GM12878 (cell line): ENCODE data around the gene CWC27. TPM values are rescaled to one million over a fixed set of nuclear protein-coding genes. Genes with fewer than 3 reads are reported as not detected.

Experiments used
- EP300 ChIP-seq, 2 experiments: fragments of 150-350 bp in 1 of 2; IDR thresholded peaks; 2 replicates each; pipeline ENCODE4 v1.6.1; 2011 to 2012; ENCODE audit warnings: low read depth in 2 of 2, low read length in 2 of 2, borderline replicate concordance in 1 of 2, improper control_type of control experiment in 1 of 2, inconsistent platforms in 1 of 2; ENCODE audit not compliant: control insufficient read depth in 1 of 2
- ESRRA ChIP-seq: IDR thresholded peaks from 2 replicates; pipeline ENCODE4 v1.6.1; 2012; ENCODE audit warnings: mild to moderate bottlenecking, low read length, improper control_type of control experiment
- HDAC6 ChIP-seq: fragments of 200-600 bp; sonication (generic); IDR thresholded peaks from one replicate; pipeline ENCODE4 v1.8.0; 2017; ENCODE audit warnings: antibody characterized with exemption; ENCODE audit not compliant: unreplicated experiment
- IKZF1 ChIP-seq: fragments of 450-650 bp; conservative IDR thresholded peaks from 2 replicates; pipeline ENCODE4 v1.6.1; 2017; ENCODE audit warnings: antibody characterized with exemption, mild to moderate bottlenecking
- KAT2A ChIP-seq: conservative IDR thresholded peaks from 2 replicates; pipeline ENCODE4 v1.6.1; 2011; ENCODE audit warnings: low read depth, low read length; ENCODE audit not compliant: control insufficient read depth
- MEF2B ChIP-seq: fragments of 450-650 bp; IDR thresholded peaks from 2 replicates; pipeline ENCODE4 v1.6.1; 2018; ENCODE audit warnings: mild to moderate bottlenecking, moderate library complexity; ENCODE audit not compliant: partially characterized antibody, poor library complexity, severe bottlenecking
- MTA3 ChIP-seq: IDR thresholded peaks from 2 replicates; pipeline ENCODE4 v1.6.1; 2012; ENCODE audit warnings: low read length, inconsistent platforms, borderline replicate concordance
- MYB ChIP-seq: fragments of 150-350 bp; IDR thresholded peaks from 2 replicates; pipeline ENCODE4 v1.6.1; 2014; ENCODE audit warnings: mild to moderate bottlenecking, low read depth, low read length, borderline replicate concordance
- MYC ChIP-seq: IDR thresholded peaks from 2 replicates; pipeline ENCODE4 v1.6.1; 2011; ENCODE audit warnings: mild to moderate bottlenecking, low read length, moderate library complexity, inconsistent platforms; ENCODE audit not compliant: insufficient read depth, insufficient replicate concordance, insufficient read length, severe bottlenecking
- NBN ChIP-seq: fragments of 450-650 bp; IDR thresholded peaks from 2 replicates; pipeline ENCODE4 v1.6.1; 2016
- PBX3 ChIP-seq: IDR thresholded peaks from 2 replicates; pipeline ENCODE4 v1.6.1; 2011; ENCODE audit warnings: mild to moderate bottlenecking, low read depth, low read length, moderate library complexity; ENCODE audit not compliant: insufficient replicate concordance
- RAD21 ChIP-seq: IDR thresholded peaks from 2 replicates; pipeline ENCODE4 v1.6.1; 2011; ENCODE audit warnings: mild to moderate bottlenecking, low read depth, low read length, moderate library complexity; ENCODE audit not compliant: insufficient read depth
- SP1 ChIP-seq: IDR thresholded peaks from one replicate; pipeline ENCODE4 v1.6.1; 2011; ENCODE audit warnings: low read depth, low read length
- SRF ChIP-seq, 2 experiments: IDR thresholded peaks; 2 replicates each; pipeline ENCODE4 v1.6.1; 2011; ENCODE audit warnings: low read depth in 2 of 2, low read length in 2 of 2, mild to moderate bottlenecking in 1 of 2, moderate library complexity in 1 of 2
- STAT3 ChIP-seq: IDR thresholded peaks from 2 replicates; pipeline ENCODE4 v1.6.1; 2011; ENCODE audit warnings: low read depth, low read length, improper control_type of control experiment
- TARDBP ChIP-seq: IDR thresholded peaks from 2 replicates; pipeline ENCODE4 v1.6.1; 2016; ENCODE audit warnings: borderline replicate concordance
- TBL1XR1 ChIP-seq: IDR thresholded peaks from 2 replicates; pipeline ENCODE4 v1.6.1; 2012; ENCODE audit warnings: low read depth, low read length, improper control_type of control experiment
- ZNF24 ChIP-seq: fragments of 450-650 bp; IDR thresholded peaks from 2 replicates; pipeline ENCODE4 v1.6.1; 2017; ENCODE audit warnings: antibody characterized with exemption, mild to moderate bottlenecking
- polyA plus RNA-seq, 11 experiments: library from polyadenylated mRNA; depleted of rRNA in 4 of 11; unstranded in 6 of 11; stranded (reverse) in 5 of 11; fragments of >200 nt; fragmentation: Nextera tagmentation in 4 of 11; fragmentation: Illumina TruSeq in 1 of 11; extraction: Ambion mirVana in 4 of 11; extraction: Trizol in 1 of 11; gene quantifications; 1 replicate in 1 of 11; 2 replicates in 10 of 11; pipeline versions ENCODE4 v1.2.1 to v1.2.3, GENCODE V29; 2011 to 2016; ENCODE audit warnings: inconsistent platforms in 2 of 11, missing spikeins in 2 of 11, low read depth in 1 of 11
- total RNA-seq, 4 experiments: library from RNA; depleted of rRNA in 3 of 4; stranded (reverse); fragments of >200 nt in 3 of 4; fragmentation: Illumina TruSeq in 1 of 4; extraction: Trizol in 1 of 4; gene quantifications; 2 replicates each; pipeline versions ENCODE4 v1.2.1 to v1.2.3, GENCODE V29; 2013 to 2021
- TF ChIP-seq, protein P1 (sequence below): fragments of 450-650 bp; IDR thresholded peaks from 2 replicates; pipeline ENCODE4 v1.6.1; 2017; ENCODE audit warnings: mild to moderate bottlenecking, moderate library complexity
- TF ChIP-seq, protein P2 (sequence below): fragments of 150-350 bp; IDR thresholded peaks from 2 replicates; pipeline ENCODE4 v1.6.1; 2016; ENCODE audit warnings: low read depth, low read length

The CWC27 gene
- total and polyA plus RNA-seq, 10 of the 15 experiments (the other 5 are each of a cell fraction or from before 2014, with no cell fraction given): 21.7 to 61.9 (median 47.0) TPM

GRCh38 chr5:64814073-64814472 is 45.3 kb downstream of the CWC27 start (continued):
- TF ChIP-seq PBX3 (no peak), STAT3 (no peak), IKZF1 (no peak), SP1 (no peak), TARDBP (no peak), ZNF24 (no peak), KAT2A (no peak), EP300 (IDR thresholded peaks at IDR 0.05; ENCODE audit: borderline replicate concordance in 1 of 2, control insufficient read depth in 1 of 2, low read depth in 2 of 2, low read length in 2 of 2) (peak in 1 of 2 experiments; percentile 52; a peak in 1 of 4 replicates), RAD21 (0 out of 2 replicates have a peak, but pooled peaks have one; percentile 0), MTA3 (peak; percentile 80; the same call in 1 of the 2 replicates), MYB (no peak), NBN (no peak), TBL1XR1 (no peak), SRF (IDR thresholded peaks at IDR 0.05; ENCODE audit: low read depth in 2 of 2, low read length in 2 of 2) (no peak; a peak in 1 of 4 replicates), ESRRA (no peak), HDAC6 (no peak), MEF2B (no peak), MYC (no peak)
- TF ChIP-seq, protein P1, sequence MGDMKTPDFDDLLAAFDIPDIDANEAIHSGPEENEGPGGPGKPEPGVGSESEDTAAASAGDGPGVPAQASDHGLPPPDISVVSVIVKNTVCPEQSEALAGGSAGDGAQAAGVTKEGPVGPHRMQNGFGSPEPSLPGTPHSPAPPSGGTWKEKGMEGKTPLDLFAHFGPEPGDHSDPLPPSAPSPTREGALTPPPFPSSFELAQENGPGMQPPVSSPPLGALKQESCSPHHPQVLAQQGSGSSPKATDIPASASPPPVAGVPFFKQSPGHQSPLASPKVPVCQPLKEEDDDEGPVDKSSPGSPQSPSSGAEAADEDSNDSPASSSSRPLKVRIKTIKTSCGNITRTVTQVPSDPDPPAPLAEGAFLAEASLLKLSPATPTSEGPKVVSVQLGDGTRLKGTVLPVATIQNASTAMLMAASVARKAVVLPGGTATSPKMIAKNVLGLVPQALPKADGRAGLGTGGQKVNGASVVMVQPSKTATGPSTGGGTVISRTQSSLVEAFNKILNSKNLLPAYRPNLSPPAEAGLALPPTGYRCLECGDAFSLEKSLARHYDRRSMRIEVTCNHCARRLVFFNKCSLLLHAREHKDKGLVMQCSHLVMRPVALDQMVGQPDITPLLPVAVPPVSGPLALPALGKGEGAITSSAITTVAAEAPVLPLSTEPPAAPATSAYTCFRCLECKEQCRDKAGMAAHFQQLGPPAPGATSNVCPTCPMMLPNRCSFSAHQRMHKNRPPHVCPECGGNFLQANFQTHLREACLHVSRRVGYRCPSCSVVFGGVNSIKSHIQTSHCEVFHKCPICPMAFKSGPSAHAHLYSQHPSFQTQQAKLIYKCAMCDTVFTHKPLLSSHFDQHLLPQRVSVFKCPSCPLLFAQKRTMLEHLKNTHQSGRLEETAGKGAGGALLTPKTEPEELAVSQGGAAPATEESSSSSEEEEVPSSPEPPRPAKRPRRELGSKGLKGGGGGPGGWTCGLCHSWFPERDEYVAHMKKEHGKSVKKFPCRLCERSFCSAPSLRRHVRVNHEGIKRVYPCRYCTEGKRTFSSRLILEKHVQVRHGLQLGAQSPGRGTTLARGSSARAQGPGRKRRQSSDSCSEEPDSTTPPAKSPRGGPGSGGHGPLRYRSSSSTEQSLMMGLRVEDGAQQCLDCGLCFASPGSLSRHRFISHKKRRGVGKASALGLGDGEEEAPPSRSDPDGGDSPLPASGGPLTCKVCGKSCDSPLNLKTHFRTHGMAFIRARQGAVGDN: no peak
- TF ChIP-seq, protein P2, sequence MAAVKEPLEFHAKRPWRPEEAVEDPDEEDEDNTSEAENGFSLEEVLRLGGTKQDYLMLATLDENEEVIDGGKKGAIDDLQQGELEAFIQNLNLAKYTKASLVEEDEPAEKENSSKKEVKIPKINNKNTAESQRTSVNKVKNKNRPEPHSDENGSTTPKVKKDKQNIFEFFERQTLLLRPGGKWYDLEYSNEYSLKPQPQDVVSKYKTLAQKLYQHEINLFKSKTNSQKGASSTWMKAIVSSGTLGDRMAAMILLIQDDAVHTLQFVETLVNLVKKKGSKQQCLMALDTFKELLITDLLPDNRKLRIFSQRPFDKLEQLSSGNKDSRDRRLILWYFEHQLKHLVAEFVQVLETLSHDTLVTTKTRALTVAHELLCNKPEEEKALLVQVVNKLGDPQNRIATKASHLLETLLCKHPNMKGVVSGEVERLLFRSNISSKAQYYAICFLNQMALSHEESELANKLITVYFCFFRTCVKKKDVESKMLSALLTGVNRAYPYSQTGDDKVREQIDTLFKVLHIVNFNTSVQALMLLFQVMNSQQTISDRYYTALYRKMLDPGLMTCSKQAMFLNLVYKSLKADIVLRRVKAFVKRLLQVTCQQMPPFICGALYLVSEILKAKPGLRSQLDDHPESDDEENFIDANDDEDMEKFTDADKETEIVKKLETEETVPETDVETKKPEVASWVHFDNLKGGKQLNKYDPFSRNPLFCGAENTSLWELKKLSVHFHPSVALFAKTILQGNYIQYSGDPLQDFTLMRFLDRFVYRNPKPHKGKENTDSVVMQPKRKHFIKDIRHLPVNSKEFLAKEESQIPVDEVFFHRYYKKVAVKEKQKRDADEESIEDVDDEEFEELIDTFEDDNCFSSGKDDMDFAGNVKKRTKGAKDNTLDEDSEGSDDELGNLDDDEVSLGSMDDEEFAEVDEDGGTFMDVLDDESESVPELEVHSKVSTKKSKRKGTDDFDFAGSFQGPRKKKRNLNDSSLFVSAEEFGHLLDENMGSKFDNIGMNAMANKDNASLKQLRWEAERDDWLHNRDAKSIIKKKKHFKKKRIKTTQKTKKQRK: no peak
